ENCODE data around the gene SNRPA1.

DNA sequence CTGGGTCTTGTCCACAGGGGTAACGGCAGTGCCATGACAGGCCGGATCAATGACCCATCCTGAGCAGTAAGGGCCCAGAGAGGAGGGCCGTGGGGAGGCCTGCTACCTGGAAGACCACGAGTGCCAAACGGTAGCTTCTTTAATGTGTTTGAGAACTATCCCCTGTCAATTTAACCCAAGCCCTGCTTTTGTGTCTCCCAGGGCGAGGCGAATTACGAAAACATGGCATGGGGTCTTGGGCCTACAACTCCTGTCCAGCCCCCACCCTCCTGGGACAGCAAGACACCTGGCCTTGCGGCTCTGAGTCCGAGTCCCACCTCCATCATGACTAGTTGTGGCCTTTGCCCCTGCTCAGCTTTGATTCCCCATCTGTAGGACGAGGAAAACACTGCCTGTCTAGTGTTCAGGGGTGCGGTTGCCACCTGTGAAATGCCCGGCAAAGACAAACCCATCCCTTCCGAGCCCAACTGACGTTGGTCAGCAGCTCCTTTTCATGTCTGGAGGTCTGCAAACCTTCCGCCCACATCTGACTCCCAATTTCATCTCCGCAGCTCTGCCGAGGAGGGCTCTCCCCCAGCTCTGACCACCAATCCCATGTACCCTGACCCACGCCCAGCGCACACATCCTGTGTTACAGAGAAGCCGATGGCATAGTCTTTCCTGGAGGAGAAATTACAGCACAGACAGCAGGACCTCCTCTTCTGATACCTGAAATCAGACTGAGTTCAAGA is 28.9 kb upstream of the SNRPA1 start:
- TF ChIP-seq CTCF (IDR thresholded peaks at IDR 0.05; ENCODE audit: insufficient read depth, low read depth, low read length): no peak
- TF ChIP-seq EZH2 (IDR thresholded peaks at IDR 0.05; ENCODE audit: insufficient read depth, low read length): no peak

All from astrocyte (in vitro differentiated cells and primary cell).